CD8-positive, alpha-beta memory T cell (primary cell): ENCODE measurements around the gene ATP1B1. TPM values are rescaled to one million over a fixed set of nuclear protein-coding genes. Genes with fewer than 3 reads are reported as not detected.

Experiments used
- CTCF ChIA-PET: fragments of 350-600 bp; sonication (Branson Sonifier 250); formaldehyde crosslinking; loops from one replicate; lab custom pipeline; 2021; ENCODE audit warnings: antibody characterized with exemption; lab: Charles Lee
- POLR2A ChIA-PET: fragments of 350-600 bp; sonication (Branson Sonifier 250); formaldehyde crosslinking; loops from one replicate; lab custom pipeline; 2021; ENCODE audit warnings: antibody characterized with exemption; lab: Charles Lee
- DNase-seq, 5 donors: peaks; one replicate each; pipeline versions ENCODE4 v3.0.0 to v3.0.0-alpha.2; 2020 to 2022; ENCODE audit warnings: mixed read lengths in 1 of 5
- H3K27ac ChIP-seq: one replicate; pipeline ENCODE4 v1.7.0; 2013; ENCODE audit warnings: low read depth, mild to moderate bottlenecking, low read length, moderate library complexity
- H3K27me3 ChIP-seq: 2 replicates; pipeline ENCODE4 v1.7.0; 2013; ENCODE audit warnings: low read length, mild to moderate bottlenecking; ENCODE audit not compliant: insufficient read depth, poor library complexity, severe bottlenecking
- H3K36me3 ChIP-seq: 2 replicates; pipeline ENCODE4 v1.7.0; 2013; ENCODE audit warnings: mild to moderate bottlenecking, low read length, moderate library complexity; ENCODE audit not compliant: insufficient read depth
- H3K4me1 ChIP-seq: 2 replicates; pipeline ENCODE4 v1.7.0; 2013; ENCODE audit warnings: mild to moderate bottlenecking, low read length, moderate library complexity; ENCODE audit not compliant: insufficient read depth
- H3K4me3 ChIP-seq: 2 replicates; pipeline ENCODE4 v1.7.0; 2013; ENCODE audit warnings: mild to moderate bottlenecking, low read length
- H3K9me3 ChIP-seq: 2 replicates; pipeline ENCODE4 v1.7.0; 2013; ENCODE audit warnings: mild to moderate bottlenecking, low read length
- H3K27ac Mint-ChIP-seq, 8 donors: one replicate each; pipeline ENCODE4 v1.8.0; 2020 to 2021; ENCODE audit warnings: mixed read lengths in 8 of 8, mild to moderate bottlenecking in 6 of 8, inconsistent platforms in 3 of 8, moderate library complexity in 3 of 8
- H3K27me3 Mint-ChIP-seq, 2 donors: one replicate each; pipeline ENCODE4 v1.8.0; 2020 to 2021; ENCODE audit warnings: mixed read lengths in 2 of 2, mild to moderate bottlenecking in 1 of 2, moderate library complexity in 1 of 2
- H3K36me3 Mint-ChIP-seq, 3 donors: one replicate each; pipeline ENCODE4 v1.8.0; 2020 to 2021; ENCODE audit warnings: mixed read lengths in 3 of 3, inconsistent platforms in 1 of 3, mild to moderate bottlenecking in 1 of 3
- H3K4me1 Mint-ChIP-seq, 3 donors: one replicate each; pipeline ENCODE4 v1.8.0; 2020 to 2021; ENCODE audit warnings: mixed read lengths in 3 of 3, inconsistent platforms in 1 of 3, mild to moderate bottlenecking in 1 of 3
- H3K4me3 Mint-ChIP-seq, 7 donors: one replicate each; pipeline ENCODE4 v1.8.0; 2020 to 2021; ENCODE audit warnings: mixed read lengths in 7 of 7, mild to moderate bottlenecking in 6 of 7, moderate library complexity in 4 of 7, inconsistent platforms in 2 of 7
- H3K9me3 Mint-ChIP-seq, 5 donors: one replicate each; pipeline ENCODE4 v1.8.0; 2020 to 2022; ENCODE audit warnings: mixed read lengths in 5 of 5, mild to moderate bottlenecking in 3 of 5, moderate library complexity in 2 of 5, inconsistent platforms in 1 of 5
- polyA plus RNA-seq: library from polyadenylated mRNA; unstranded; fragments of 300-500 nt; fragmentation: Illumina TruSeq; gene quantifications from one replicate; pipeline ENCODE4 v1.2.3, GENCODE V29; 2021
- total RNA-seq, 2 experiments: library from RNA; stranded (reverse); gene quantifications; one replicate each; pipeline ENCODE4 v1.2.3, GENCODE V29; 2021

Gene ATP1B1
- total and polyA plus RNA-seq, 3 experiments from 2014 or later = 1.7 to 4.5 (median 3.7) TPM

GRCh38 chr1:169107603-169108208 lies 1.2 kb downstream of the ATP1B1 start:
- ChIA-PET POLR2A (no interaction called here), CTCF (interaction anchor here (2.1 kb wide), 1 partner anchor 765 kb away, joined by 7 read pairs; no protein-coding TSS in a partner anchor)
- Mint-ChIP-seq H3K36me3 (peaks cover 0 to 3% (median 2%) of the 10 kb centered on the region in 3 donors), H3K4me3 (peak overlapping the region; percentile 71 to 95 (median 81)), H3K27me3 (peaks cover 0 to 3% of the 10 kb centered on the region in 2 donors), H3K4me1 (peaks cover 23 to 43% (median 38%) of the 10 kb centered on the region in 3 donors), H3K27ac (peak overlapping the region in 7 of 8 donors; percentile 13 to 77 (median 48)), H3K9me3 (no peaks in the 10 kb centered on the region)
- peak overlapping the region; percentile 62 for H3K4me3 ChIP-seq
- H3K9me3 ChIP-seq = no peaks in the 10 kb centered on the region
- H3K27ac ChIP-seq = no peak overlapping the region
- peaks cover 30% of the 10 kb centered on the region for H3K4me1 ChIP-seq
- no peak for DNase-seq
- H3K36me3 ChIP-seq = no peaks in the 10 kb centered on the region
- peaks cover 4% of the 10 kb centered on the region for H3K27me3 ChIP-seq

DNA sequence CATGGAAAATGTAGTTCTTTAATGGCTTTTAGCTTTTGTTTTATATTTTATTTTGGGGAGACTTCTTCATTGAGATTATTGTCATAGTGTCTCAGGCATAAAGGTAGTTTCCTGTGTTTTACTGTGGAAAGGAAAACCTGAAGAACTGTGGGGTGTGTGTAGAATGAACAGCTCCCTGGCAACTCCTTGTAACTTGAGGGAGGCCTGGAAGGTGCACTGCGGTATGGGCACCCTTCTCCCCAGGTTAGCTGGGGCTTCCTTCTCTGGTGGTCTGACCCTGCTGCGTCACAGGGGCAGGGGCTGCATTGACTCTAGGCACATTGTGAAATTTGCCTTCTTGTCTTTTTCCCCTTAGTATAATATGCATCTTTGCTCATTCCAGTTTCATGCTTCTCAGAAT lies 1.7 kb downstream of the ATP1B1 start:
- Histone ChIP-seq H3K4me3 (no peak overlapping the region), H3K27ac (no peak overlapping the region), H3K9me3 (no peaks in the 10 kb centered on the region), H3K36me3 (no peaks in the 10 kb centered on the region), H3K27me3 (peaks cover 4% of the 10 kb centered on the region), H3K4me1 (peaks cover 30% of the 10 kb centered on the region)
- DNase-seq = no peak
- Mint-ChIP-seq H3K4me1 (peaks cover 23 to 43% (median 38%) of the 10 kb centered on the region in 3 donors), H3K4me3 (peak overlapping the region; percentile 39 to 91 (median 80)), H3K27ac (peak overlapping the region in 7 of 8 donors; percentile 11 to 59 (median 37)), H3K27me3 (peaks cover 0 to 3% of the 10 kb centered on the region in 2 donors), H3K36me3 (peaks cover 0 to 3% (median 2%) of the 10 kb centered on the region in 3 donors), H3K9me3 (no peaks in the 10 kb centered on the region)
- ChIA-PET CTCF (interaction anchor here (1.0 to 2.1 kb wide), 2 partner anchors 241 to 765 kb away, joined by 3 to 7 read pairs; no protein-coding TSS in a partner anchor), POLR2A (no interaction called here)

- no peak for DNase-seq
- H3K4me1 Mint-ChIP-seq = peaks cover 23 to 43% (median 38%) of the 10 kb centered on the region in 3 donors
- POLR2A ChIA-PET = no interaction called here
- H3K27me3 ChIP-seq = peaks cover 4% of the 10 kb centered on the region
- no peaks in the 10 kb centered on the region for H3K36me3 ChIP-seq
- no peak overlapping the region for H3K27ac ChIP-seq
- peak overlapping the region in 3 of 8 donors; percentile 13 to 73 (median 48) for H3K27ac Mint-ChIP-seq
- no peaks in the 10 kb centered on the region for H3K9me3 ChIP-seq
- peaks cover 0 to 7% (median 2%) of the 10 kb centered on the region in 3 donors for H3K36me3 Mint-ChIP-seq
- no peak overlapping the region for H3K4me3 ChIP-seq
- peaks cover 30% of the 10 kb centered on the region for H3K4me1 ChIP-seq
- CTCF ChIA-PET = interaction anchor here (1.0 kb wide), 1 partner anchor 240 kb away, joined by 3 read pairs; no protein-coding TSS in a partner anchor
- H3K4me3 Mint-ChIP-seq = peak overlapping the region in 5 of 7 donors; percentile 48 to 91 (median 81)
- H3K27me3 Mint-ChIP-seq = peaks cover 0 to 3% of the 10 kb centered on the region in 2 donors
- H3K9me3 Mint-ChIP-seq = no peaks in the 10 kb centered on the region
These were observed 2.5 kb downstream of the ATP1B1 start for GRCh38 chr1:169108863-169109560.

DNA sequence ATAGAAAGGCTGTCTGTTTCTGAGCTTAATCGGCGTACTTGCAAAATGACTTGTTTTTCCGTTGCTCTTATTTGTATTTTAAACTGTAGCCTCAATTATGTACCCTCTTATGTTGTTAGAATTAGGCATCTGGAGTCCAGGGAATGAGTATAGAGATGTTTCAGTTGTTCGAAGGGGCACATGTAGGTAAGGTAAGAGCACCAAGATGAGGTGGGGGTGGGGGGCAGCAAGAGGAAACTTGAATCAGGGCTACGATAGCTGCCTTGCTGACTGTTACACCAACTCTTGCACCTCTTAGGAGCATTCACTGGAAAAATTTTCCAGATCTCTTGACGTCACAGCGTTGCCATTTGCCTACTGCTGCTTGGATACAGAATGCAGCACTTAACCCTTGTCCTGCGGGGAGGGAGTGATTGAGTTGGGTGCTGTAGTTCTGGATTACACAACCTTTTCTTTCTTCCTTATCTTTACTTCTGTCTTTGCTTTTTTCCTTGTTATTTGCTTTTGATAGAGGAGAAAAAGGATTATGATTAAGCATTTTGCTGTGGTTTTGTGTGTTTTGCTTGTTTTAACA lies 3.2 kb downstream of the ATP1B1 start:
- peak overlapping the region in 5 of 7 donors; percentile 45 to 81 (median 66) for H3K4me3 Mint-ChIP-seq
- CTCF ChIA-PET = no interaction called here
- no peak overlapping the region for H3K27ac ChIP-seq

GRCh38 chr1:169110236-169110635 lies 3.7 kb downstream of the ATP1B1 start:
- H3K27ac Mint-ChIP-seq = peak overlapping the region in 5 of 8 donors; percentile 4 to 73 (median 34)
- Histone ChIP-seq H3K36me3 (no peaks in the 10 kb centered on the region), H3K9me3 (no peaks in the 10 kb centered on the region), H3K4me1 (peaks cover 26% of the 10 kb centered on the region), H3K4me3 (no peak overlapping the region), H3K27me3 (peaks cover 4% of the 10 kb centered on the region), H3K27ac (no peak overlapping the region)
- peaks cover 0 to 7% (median 2%) of the 10 kb centered on the region in 3 donors for H3K36me3 Mint-ChIP-seq
- peak overlapping the region; percentile 15 to 81 (median 65) for H3K4me3 Mint-ChIP-seq
- H3K4me1 Mint-ChIP-seq = peaks cover 23 to 36% (median 31%) of the 10 kb centered on the region in 3 donors
- DNase-seq = no peak
- H3K9me3 Mint-ChIP-seq = no peaks in the 10 kb centered on the region
- peaks cover 0 to under 1% of the 10 kb centered on the region in 2 donors for H3K27me3 Mint-ChIP-seq
- CTCF ChIA-PET = interaction anchor here (1.5 kb wide), 1 partner anchor 768 kb away, joined by 5 read pairs; no protein-coding TSS in a partner anchor
- POLR2A ChIA-PET = no interaction called here

More for the DNA sequence above, 3.2 kb downstream of the ATP1B1 start:
- Mint-ChIP-seq H3K27me3 (peaks cover 0 to 3% of the 10 kb centered on the region in 2 donors), H3K4me1 (peaks cover 23 to 41% (median 37%) of the 10 kb centered on the region in 3 donors), H3K36me3 (peaks cover 0 to 7% (median 2%) of the 10 kb centered on the region in 3 donors), H3K9me3 (no peaks in the 10 kb centered on the region), H3K27ac (peak overlapping the region in 6 of 8 donors; percentile 1 to 73 (median 14))
- peaks cover 30% of the 10 kb centered on the region for H3K4me1 ChIP-seq
- H3K4me3 ChIP-seq = no peak overlapping the region
- peaks cover 4% of the 10 kb centered on the region for H3K27me3 ChIP-seq
- H3K9me3 ChIP-seq = no peaks in the 10 kb centered on the region
- H3K36me3 ChIP-seq = no peaks in the 10 kb centered on the region
- POLR2A ChIA-PET = no interaction called here
- no peak for DNase-seq

GRCh38 chr1:169110689-169111447 lies 4.4 kb downstream of the ATP1B1 start:
- no peaks in the 10 kb centered on the region for H3K9me3 ChIP-seq
- H3K27me3 Mint-ChIP-seq = no peaks in the 10 kb centered on the region
- no peaks in the 10 kb centered on the region for H3K9me3 Mint-ChIP-seq
- peaks cover 23% of the 10 kb centered on the region for H3K4me1 ChIP-seq
- ChIA-PET POLR2A (no interaction called here), CTCF (interaction anchor here (1.5 kb wide), 1 partner anchor 768 kb away, joined by 5 read pairs; no protein-coding TSS in a partner anchor)
- peaks cover 0 to 7% (median 2%) of the 10 kb centered on the region in 3 donors for H3K36me3 Mint-ChIP-seq
- H3K27me3 ChIP-seq = peaks cover 4% of the 10 kb centered on the region
- H3K4me1 Mint-ChIP-seq = peaks cover 23 to 34% (median 29%) of the 10 kb centered on the region in 3 donors
- H3K27ac ChIP-seq = no peak overlapping the region
- no peak overlapping the region for H3K4me3 ChIP-seq
- DNase-seq = no peak
- peak overlapping the region in 1 of 8 donors; percentile 34 for H3K27ac Mint-ChIP-seq
- peak overlapping the region in 5 of 7 donors; percentile 4 to 81 (median 65) for H3K4me3 Mint-ChIP-seq
- H3K36me3 ChIP-seq = no peaks in the 10 kb centered on the region

DNA sequence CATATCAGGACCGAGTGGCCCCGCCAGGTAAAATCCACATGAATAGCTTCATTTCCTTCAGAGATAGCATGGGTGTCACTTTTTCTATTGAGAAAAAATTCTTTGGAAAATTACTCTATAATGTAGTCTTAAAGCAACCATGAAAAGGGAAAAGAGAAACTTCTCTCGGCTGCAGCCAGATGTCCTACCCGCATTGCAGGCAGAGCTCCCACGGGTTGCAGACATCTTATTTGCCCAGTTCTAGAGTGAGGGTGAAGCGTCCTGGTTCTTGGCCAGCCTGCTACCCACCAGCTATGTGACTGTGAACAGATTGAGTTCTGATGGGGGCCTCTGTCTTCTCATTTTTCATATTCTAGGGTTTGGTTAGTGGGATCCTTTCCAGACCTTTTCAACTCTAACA lies 5.0 kb downstream of the ATP1B1 start:
- Mint-ChIP-seq H3K4me3 (no peak overlapping the region), H3K27ac (no peak overlapping the region), H3K9me3 (no peaks in the 10 kb centered on the region), H3K4me1 (peaks cover 27 to 38% (median 33%) of the 10 kb centered on the region in 3 donors), H3K36me3 (peaks cover 0 to 7% (median 0%) of the 10 kb centered on the region in 3 donors), H3K27me3 (no peaks in the 10 kb centered on the region)
- Histone ChIP-seq H3K36me3 (no peaks in the 10 kb centered on the region), H3K9me3 (no peaks in the 10 kb centered on the region), H3K27me3 (peaks cover 4% of the 10 kb centered on the region), H3K4me1 (peaks cover 23% of the 10 kb centered on the region), H3K27ac (no peak overlapping the region), H3K4me3 (no peak overlapping the region)
- no peak for DNase-seq
- CTCF ChIA-PET = interaction anchor here (1.5 kb wide), 1 partner anchor 769 kb away, joined by 5 read pairs; no protein-coding TSS in a partner anchor
- POLR2A ChIA-PET = no interaction called here
